OCI-LY3 (cell line): Measurements from ENCODE around the gene KLHL29.

ENCODE experiments used
- H2AFZ ChIP-seq: fragments of 200-600, 300-600 bp; shearing (Covaris generic); 2 replicates; pipeline ENCODE4 v1.6.0; 2014; ENCODE audit warnings: antibody characterized with exemption, low read depth, low read length
- H3K27ac ChIP-seq: fragments of 200-600, 300-600 bp; sonication (generic); 2 replicates; pipeline ENCODE4 v1.5.1; 2014; ENCODE audit warnings: mild to moderate bottlenecking, low read length, moderate library complexity, mixed read lengths
- H3K27me3 ChIP-seq: fragments of 200-600, 300-600 bp; sonication (generic); 2 replicates; pipeline ENCODE4 v1.6.1; 2014; ENCODE audit warnings: low read depth, low read length, mixed read lengths
- H3K36me3 ChIP-seq: fragments of 200-600, 300-600 bp; sonication (generic); replicated peaks from 2 replicates; pipeline ENCODE3; 2014; ENCODE audit warnings: low read depth, low read length, mixed read lengths
- H3K4me1 ChIP-seq: fragments of 300-600, 200-600 bp; sonication (generic); 2 replicates; pipeline ENCODE4 v1.6.1; 2014; ENCODE audit warnings: low read length, mixed read lengths
- H3K4me2 ChIP-seq: fragments of 200-600, 300-600 bp; sonication (generic); 2 replicates; pipeline ENCODE4 v1.6.1; 2014; ENCODE audit warnings: low read length, mixed read lengths
- H3K4me3 ChIP-seq: fragments of 300-600, 200-600 bp; sonication (generic); 2 replicates; pipeline ENCODE4 v1.5.1; 2014; ENCODE audit warnings: antibody characterized with exemption, mild to moderate bottlenecking, low read length, moderate library complexity
- H3K79me2 ChIP-seq: fragments of 300-600, 200-600 bp; shearing (Covaris generic); 2 replicates; pipeline ENCODE4 v1.6.1; 2014; ENCODE audit warnings: mild to moderate bottlenecking, low read length, mixed read lengths
- H3K9ac ChIP-seq: fragments of 300-600, 200-600 bp; shearing (Covaris generic); 2 replicates; pipeline ENCODE4 v1.6.0; 2014; ENCODE audit warnings: mild to moderate bottlenecking, low read length, moderate library complexity
- H3K9me3 ChIP-seq: fragments of 200-600, 300-600 bp; shearing (Covaris generic); 2 replicates; pipeline ENCODE4 v1.6.1; 2014; ENCODE audit warnings: low read length, mixed read lengths; ENCODE audit not compliant: insufficient read depth
- H4K20me1 ChIP-seq: fragments of 200-600, 300-600 bp; sonication (generic); 2 replicates; pipeline ENCODE4 v1.6.1; 2016; ENCODE audit warnings: low read length, mixed read lengths; ENCODE audit not compliant: insufficient read depth
- CTCF ChIP-seq: fragments of 200-600, 300-600 bp; sonication (generic); IDR thresholded peaks from 2 replicates; pipeline ENCODE4 v1.5.1; 2014; ENCODE audit warnings: antibody characterized with exemption, low read length, low read depth
- EZH2phosphoT487 ChIP-seq: fragments of 200-600 bp; shearing (Covaris generic); IDR thresholded peaks from 2 replicates; pipeline ENCODE4 v1.6.1; 2018; ENCODE audit warnings: antibody characterized with exemption, mixed run types, low read depth

KLHL29 gene

DNA sequence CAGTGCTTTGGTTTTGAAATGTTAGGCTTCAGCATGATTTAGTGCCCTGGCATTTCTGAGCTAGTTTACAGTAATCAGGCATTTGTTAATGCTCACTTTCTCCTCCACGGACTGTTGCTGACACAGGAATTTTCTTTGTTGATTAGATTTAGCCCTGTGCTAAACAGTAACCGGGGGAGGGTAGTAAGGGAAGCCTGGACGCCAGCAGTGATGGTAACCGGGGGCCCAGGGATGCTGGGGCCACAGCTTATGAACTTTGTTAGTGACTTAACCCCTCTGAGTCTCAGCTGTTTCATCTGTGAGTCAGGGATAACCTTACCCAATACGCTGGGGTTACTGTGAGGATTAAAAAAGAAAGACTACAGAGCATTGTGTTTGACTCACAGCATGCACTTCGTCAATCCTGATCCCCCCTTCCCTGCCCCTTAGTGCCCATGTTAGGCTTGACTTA, 33.5 kb downstream of the KLHL29 start:
- Histone ChIP-seq H4K20me1 (no peaks in the 10 kb centered on the region), H3K9me3 (no peaks in the 10 kb centered on the region), H3K36me3 (no peaks in the 10 kb centered on the region), H3K4me2 (no peak overlapping the region), H3K79me2 (no peaks in the 10 kb centered on the region), H3K27me3 (no peaks in the 10 kb centered on the region), H3K9ac (no peak overlapping the region), H3K4me1 (no peaks in the 10 kb centered on the region), H3K4me3 (no peak overlapping the region), H3K27ac (no peak overlapping the region), H2AFZ (no peak overlapping the region)
- TF ChIP-seq EZH2phosphoT487 (no peak), CTCF (no peak)

- H2AFZ ChIP-seq: no peak overlapping the region
- H3K9me3 ChIP-seq: no peaks in the 10 kb centered on the region
- no peaks in the 10 kb centered on the region for H4K20me1 ChIP-seq
- TF ChIP-seq CTCF (no peak), EZH2phosphoT487 (no peak)
- H3K27ac ChIP-seq: no peak overlapping the region
- H3K36me3 ChIP-seq: no peaks in the 10 kb centered on the region
- no peak overlapping the region for H3K4me3 ChIP-seq
- no peaks in the 10 kb centered on the region for H3K79me2 ChIP-seq
- H3K4me1 ChIP-seq: no peaks in the 10 kb centered on the region
- no peak overlapping the region for H3K4me2 ChIP-seq
- no peaks in the 10 kb centered on the region for H3K27me3 ChIP-seq
- no peak overlapping the region for H3K9ac ChIP-seq
Observed at GRCh38 chr2:23419171-23420090, 34.5 kb downstream of the KLHL29 start.

GRCh38 chr2:23420091-23420839, 35.3 kb downstream of the KLHL29 start:
- Histone ChIP-seq H3K4me3 (no peak overlapping the region), H2AFZ (no peak overlapping the region), H3K27me3 (no peaks in the 10 kb centered on the region), H3K9me3 (no peaks in the 10 kb centered on the region), H3K4me2 (no peak overlapping the region), H4K20me1 (no peaks in the 10 kb centered on the region), H3K4me1 (no peaks in the 10 kb centered on the region), H3K36me3 (no peaks in the 10 kb centered on the region), H3K79me2 (no peaks in the 10 kb centered on the region), H3K27ac (no peak overlapping the region), H3K9ac (no peak overlapping the region)
- TF ChIP-seq EZH2phosphoT487: no peak
- TF ChIP-seq CTCF: no peak

GRCh38 chr2:23420840-23421476, 36.0 kb downstream of the KLHL29 start:
- Histone ChIP-seq H3K4me1 (no peaks in the 10 kb centered on the region), H3K79me2 (no peaks in the 10 kb centered on the region), H2AFZ (no peak overlapping the region), H3K4me3 (no peak overlapping the region), H3K27ac (no peak overlapping the region), H4K20me1 (no peaks in the 10 kb centered on the region), H3K9ac (no peak overlapping the region), H3K27me3 (no peaks in the 10 kb centered on the region), H3K9me3 (no peaks in the 10 kb centered on the region), H3K36me3 (no peaks in the 10 kb centered on the region), H3K4me2 (no peak overlapping the region)
- no peak for TF ChIP-seq CTCF
- no peak for TF ChIP-seq EZH2phosphoT487
